Smooth muscle cell (in vitro differentiated cells): ENCODE data around the gene MVB12B. TPM values are rescaled to one million over a fixed set of nuclear protein-coding genes. Genes with fewer than 3 reads are reported as not detected.

Experiments used
- DNase-seq: peaks from one replicate; lab custom pipeline; 2025; ENCODE audit not compliant: unreplicated experiment; lab: John Stamatoyannopoulos, UW
- H2AFZ ChIP-seq: fragments of 200-600 bp; sonication (generic); 2 replicates; pipeline ENCODE4 v1.6.0; 2016; ENCODE audit warnings: antibody characterized with exemption, low read depth, mild to moderate bottlenecking
- H3F3A ChIP-seq: fragments of 200-600 bp; sonication (generic); 2 replicates; pipeline ENCODE4 v1.6.0; 2017; ENCODE audit warnings: antibody characterized with exemption, low read depth
- H3K27ac ChIP-seq: fragments of 200-600 bp; sonication (generic); 2 replicates; pipeline ENCODE4 v1.5.1; 2016; ENCODE audit warnings: low read depth, mild to moderate bottlenecking
- H3K27me3 ChIP-seq: fragments of 200-600 bp; sonication (generic); 2 replicates; pipeline ENCODE4 v1.6.1; 2016; ENCODE audit warnings: low read depth, mild to moderate bottlenecking
- H3K36me3 ChIP-seq: fragments of 200-600 bp; sonication (generic); 2 replicates; pipeline ENCODE4 v1.5.1; 2016; ENCODE audit warnings: low read depth
- H3K4me1 ChIP-seq: fragments of 200-600 bp; sonication (generic); 2 replicates; pipeline ENCODE4 v1.5.1; 2016; ENCODE audit warnings: low read depth
- H3K4me2 ChIP-seq: fragments of 200-600 bp; sonication (generic); 2 replicates; pipeline ENCODE4 v1.6.0; 2016; ENCODE audit warnings: mild to moderate bottlenecking
- H3K4me3 ChIP-seq: fragments of 200-600 bp; sonication (generic); 2 replicates; pipeline ENCODE4 v1.5.1; 2016; ENCODE audit warnings: mild to moderate bottlenecking
- H3K79me2 ChIP-seq: fragments of 200-600 bp; sonication (generic); 2 replicates; pipeline ENCODE4 v1.6.0; 2016; ENCODE audit warnings: low read depth, mild to moderate bottlenecking
- H3K9ac ChIP-seq: fragments of 200-600 bp; sonication (generic); 2 replicates; pipeline ENCODE4 v1.6.0; 2016; ENCODE audit warnings: low read depth
- H3K9me3 ChIP-seq: fragments of 200-600 bp; sonication (generic); replicated peaks from 2 replicates; pipeline ENCODE4 v1.5.1; 2016; ENCODE audit warnings: low read depth
- H4K20me1 ChIP-seq: fragments of 200-600 bp; sonication (generic); 2 replicates; pipeline ENCODE4 v1.6.0; 2016; ENCODE audit warnings: low read depth
- CTCF ChIP-seq: fragments of 200-600 bp; sonication (generic); IDR thresholded peaks from 2 replicates; pipeline ENCODE4 v1.5.1; 2017; ENCODE audit warnings: borderline replicate concordance, mild to moderate bottlenecking, antibody characterized with exemption; ENCODE audit not compliant: insufficient read depth, poor library complexity, severe bottlenecking
- WGBS: methylation state at CpG from one replicate; pipeline ENCODE4 v1.1.7; 2016; ENCODE audit warnings: low lambda C conversion rate; 5-methylcytosine and 5-hydroxymethylcytosine counted together
- polyA plus RNA-seq: library from polyadenylated mRNA; unstranded; fragments of >200 nt; fragmentation: Nextera tagmentation; extraction: Ambion mirVana; gene quantifications from 2 replicates; pipeline ENCODE4 v1.2.1, GENCODE V29; 2016
- total RNA-seq: library from RNA; depleted of rRNA; stranded (reverse); fragments of >200 nt; gene quantifications from 2 replicates; pipeline ENCODE4 v1.2.3, GENCODE V29; 2014

The MVB12B gene
- total and polyA plus RNA-seq, 2 experiments from 2014 or later = 4.3 to 5.4 TPM

GRCh38 chr9:126363847-126364671 lies 37.4 kb downstream of the MVB12B start:
- Histone ChIP-seq H3K4me3 (no peak overlapping the region), H3K27ac (no peak overlapping the region), H3F3A (no peaks in the 10 kb centered on the region), H4K20me1 (no peaks in the 10 kb centered on the region), H3K79me2 (peaks cover 28% of the 10 kb centered on the region), H3K4me2 (no peak overlapping the region), H3K4me1 (peaks cover 10% of the 10 kb centered on the region), H3K36me3 (peaks cover 10% of the 10 kb centered on the region), H3K9me3 (peaks cover 26% of the 10 kb centered on the region), H2AFZ (no peak overlapping the region), H3K9ac (no peak overlapping the region), H3K27me3 (no peaks in the 10 kb centered on the region)
- DNase-seq = no peak
- no peak for TF ChIP-seq CTCF
- WGBS = 43% methylated on average over 8 of the region's 8 CpGs

GRCh38 chr9:126365780-126366179 lies 39.2 kb downstream of the MVB12B start:
- no peaks in the 10 kb centered on the region for H4K20me1 ChIP-seq
- no peak overlapping the region for H3K27ac ChIP-seq
- H3F3A ChIP-seq = no peaks in the 10 kb centered on the region
- WGBS = 86% methylated on average over 3 of the region's 3 CpGs
- H3K9me3 ChIP-seq = peaks cover 14% of the 10 kb centered on the region
- DNase-seq = no peak
- H3K4me3 ChIP-seq = no peak overlapping the region
- H3K36me3 ChIP-seq = peaks cover 4% of the 10 kb centered on the region
- no peak overlapping the region for H2AFZ ChIP-seq
- peaks cover 10% of the 10 kb centered on the region for H3K4me1 ChIP-seq
- H3K79me2 ChIP-seq = peaks cover 17% of the 10 kb centered on the region
- no peak overlapping the region for H3K4me2 ChIP-seq
- H3K9ac ChIP-seq = no peak overlapping the region
- no peaks in the 10 kb centered on the region for H3K27me3 ChIP-seq
- TF ChIP-seq CTCF = no peak

GRCh38 chr9:126366366-126367011 lies 39.9 kb downstream of the MVB12B start:
- Histone ChIP-seq H4K20me1 (no peaks in the 10 kb centered on the region), H3K4me3 (no peak overlapping the region), H3K27me3 (no peaks in the 10 kb centered on the region), H3F3A (peaks cover 2% of the 10 kb centered on the region), H3K27ac (no peak overlapping the region), H3K36me3 (peaks cover 4% of the 10 kb centered on the region), H3K4me1 (peaks cover 10% of the 10 kb centered on the region), H3K4me2 (no peak overlapping the region), H3K9me3 (peaks cover 10% of the 10 kb centered on the region), H3K79me2 (peaks cover 10% of the 10 kb centered on the region), H2AFZ (no peak overlapping the region), H3K9ac (no peak overlapping the region)
- TF ChIP-seq CTCF = no peak
- WGBS = 95% methylated on average over 13 of the region's 13 CpGs
- DNase-seq = no peak
